GM18505 (cell line): ENCODE measurements around the gene COL4A2.

Source experiments
- ATAC-seq: cut with Tn5 transposase; IDR thresholded peaks from one replicate; pipeline ENCODE4 v1.9.1; 2021; ENCODE audit not compliant: unreplicated experiment
- POLR2A ChIP-seq: IDR thresholded peaks from 4 replicates; pipeline ENCODE4 v1.6.1; 2011; ENCODE audit warnings: borderline replicate concordance; ENCODE audit not compliant: insufficient read depth, insufficient read length; ENCODE audit errors: extremely low read depth

Gene COL4A2

DNA sequence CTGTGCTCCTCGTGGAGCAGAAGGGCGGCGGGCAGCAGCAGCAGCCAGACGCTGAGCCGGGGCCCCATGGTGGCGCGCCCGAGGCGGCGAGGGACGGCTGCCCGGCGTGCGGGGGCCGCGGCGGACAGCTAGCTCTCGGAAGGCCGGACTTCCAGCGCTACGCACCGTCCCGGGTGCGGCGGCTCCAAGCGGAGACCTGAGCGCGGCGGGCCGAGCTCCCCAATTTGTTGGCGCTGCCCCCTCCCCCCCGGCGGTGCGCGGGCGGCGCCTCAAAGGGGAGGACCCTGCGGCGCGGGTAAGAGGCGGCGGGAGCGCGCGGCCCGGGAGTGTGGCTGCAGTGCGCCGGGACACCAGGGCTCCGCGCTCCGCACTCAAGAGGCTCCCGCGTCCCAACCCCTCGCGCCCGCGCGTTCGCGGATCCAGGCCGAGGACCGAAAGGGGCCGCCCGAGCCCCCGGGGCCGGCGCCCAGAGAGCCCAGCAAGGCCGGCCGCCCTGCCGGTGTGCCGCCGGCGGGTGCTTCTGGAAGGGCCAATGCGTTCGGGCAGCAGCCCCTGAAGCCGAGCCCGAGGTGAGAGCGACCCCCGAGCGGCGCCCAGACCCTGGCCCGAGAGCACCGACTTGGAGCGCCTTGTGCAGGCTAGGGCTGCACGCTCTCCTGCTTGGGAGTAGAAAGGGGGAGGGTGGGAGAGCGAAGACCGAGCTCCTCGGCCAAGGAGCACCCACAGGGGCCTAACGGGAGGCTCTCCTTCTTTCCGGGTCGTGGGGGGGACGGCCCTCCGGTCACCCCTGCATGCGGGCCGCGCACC lies at the start of gene COL4A2, which contains the start of gene COL4A1:
COL4A2 (plus strand) TSS at position 325 of the 807 bp plus-strand sequence. CDS start 620 bp downstream, outside the sequence.
COL4A1 (minus strand) TSS at position 198 of the 807 bp plus-strand sequence; CDS start at position 68, 130 bp downstream.
- ATAC-seq: no peak

DNA sequence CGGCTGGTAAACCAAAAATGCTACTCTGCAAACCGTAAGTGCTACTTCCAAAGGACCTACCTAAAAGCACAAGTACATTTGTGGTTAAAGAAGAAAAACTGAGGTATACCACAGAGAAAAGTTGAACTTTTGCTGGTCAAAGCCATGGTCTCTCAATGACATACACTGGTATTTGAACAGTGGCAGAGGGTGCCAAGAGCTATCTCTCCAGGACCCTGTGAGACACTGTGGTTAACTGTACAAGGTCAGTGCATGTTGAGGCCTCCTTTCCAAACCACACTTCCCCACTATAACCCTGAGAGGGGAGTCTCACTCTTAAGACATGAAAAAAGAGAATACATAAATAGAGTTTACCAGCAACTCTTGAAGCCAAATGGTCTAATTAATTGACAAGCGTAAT lies 49.7 kb upstream of the COL4A2 start:
- TF ChIP-seq POLR2A: no peak
- no peak for ATAC-seq

More for the DNA sequence above, at the start of gene COL4A2, which contains the start of gene COL4A1:
- TF ChIP-seq POLR2A: no peak

DNA sequence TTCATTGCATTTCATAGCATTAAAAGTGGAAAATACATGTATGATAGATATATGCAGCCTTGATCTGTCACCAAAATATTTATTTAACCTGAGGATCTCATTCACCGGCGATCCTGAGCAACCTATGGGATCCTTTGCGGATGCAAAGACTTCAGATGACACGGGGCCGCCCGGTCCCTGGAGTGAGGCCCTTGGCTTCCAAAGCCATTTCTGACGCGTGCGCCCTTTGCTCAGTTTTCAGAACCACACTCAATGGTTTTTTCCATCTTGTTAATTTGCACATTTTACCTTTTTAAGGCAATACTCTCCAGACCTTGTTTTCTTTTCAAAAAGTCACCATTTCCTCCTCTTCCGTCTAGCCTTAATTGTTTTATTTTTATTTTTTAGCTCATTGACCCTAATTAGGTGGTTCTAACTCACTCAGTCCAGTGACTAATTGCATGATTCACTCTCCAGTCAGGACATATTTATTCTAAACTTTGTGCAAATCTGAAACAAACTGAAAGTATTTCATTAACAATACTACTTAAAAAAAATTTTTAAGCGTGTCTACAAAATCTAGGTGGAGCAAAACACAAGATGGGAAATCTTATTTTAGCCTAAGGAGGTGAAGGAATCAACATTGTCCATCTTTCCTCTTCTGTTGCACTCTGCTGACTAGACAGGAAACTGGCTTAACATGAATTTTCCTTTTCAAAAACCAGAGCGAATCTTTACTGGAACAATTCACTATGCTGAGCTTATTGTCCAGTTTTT lies 48.0 kb upstream of the COL4A2 start:
- no peak for ATAC-seq
- no peak for TF ChIP-seq POLR2A

DNA sequence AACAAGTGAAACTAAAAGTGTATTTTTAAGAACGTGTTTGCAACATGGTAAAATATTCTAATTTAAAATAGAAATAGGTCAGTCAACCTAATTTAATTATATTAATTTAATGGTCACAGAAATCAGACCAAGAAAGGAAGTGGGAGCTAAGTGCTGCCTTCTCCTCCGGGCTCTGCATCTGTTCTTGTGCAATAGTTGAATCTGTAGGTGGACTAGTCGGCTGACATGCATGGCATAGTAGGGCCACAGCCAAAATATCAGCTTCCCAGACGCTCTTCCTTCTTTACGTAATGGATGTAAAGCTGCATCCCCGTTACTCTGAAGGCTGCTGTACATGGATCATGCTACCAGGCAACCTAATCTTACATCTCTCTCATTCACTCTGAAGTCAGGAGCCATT lies 47.4 kb upstream of the COL4A2 start:
- no peak for TF ChIP-seq POLR2A
- ATAC-seq: no peak

DNA sequence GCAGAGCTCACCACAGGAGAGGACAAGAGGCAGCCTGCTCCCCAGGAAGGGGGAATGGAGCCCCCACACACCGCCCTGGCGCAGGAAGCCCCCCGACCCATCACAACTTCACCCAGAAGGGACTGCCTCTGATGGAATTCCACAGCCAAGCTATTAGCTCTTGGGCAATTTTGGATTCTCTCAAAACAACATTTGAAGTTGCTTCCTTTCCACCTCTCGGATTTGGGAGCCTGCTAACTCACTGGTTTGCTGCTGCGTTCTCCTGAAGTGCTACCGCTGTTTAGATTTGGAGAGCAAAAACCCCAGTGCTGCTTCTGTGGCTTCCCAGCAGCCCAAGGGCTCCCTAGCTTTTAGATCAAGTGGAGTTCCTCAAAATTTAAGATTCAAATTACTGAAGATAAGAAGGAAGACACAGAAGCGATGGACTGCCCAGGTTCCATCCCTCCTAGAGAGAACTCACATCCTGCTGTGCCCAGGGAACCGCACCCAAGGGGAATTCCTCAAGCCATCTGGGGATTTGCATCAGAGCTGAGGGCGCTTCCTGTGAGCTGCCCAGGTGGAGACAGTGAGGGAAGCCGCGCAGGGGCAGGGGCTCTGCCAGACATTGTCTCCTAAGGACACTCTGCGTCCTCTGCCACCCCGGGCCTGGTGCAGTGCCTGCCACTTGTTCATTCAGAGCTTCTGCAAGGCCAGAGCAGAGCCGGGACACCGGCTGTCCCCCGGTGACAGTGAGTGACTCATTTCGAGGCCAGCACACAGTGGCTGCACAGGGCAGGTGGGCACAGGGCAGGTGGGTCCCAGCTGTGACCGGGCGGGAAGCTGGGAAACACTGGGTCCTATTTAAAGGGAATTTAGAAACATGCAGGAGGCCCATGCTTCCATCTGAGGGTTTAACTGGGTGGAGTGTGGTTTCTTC lies 45.7 kb upstream of the COL4A2 start:
- no peak for ATAC-seq
- no peak for TF ChIP-seq POLR2A

DNA sequence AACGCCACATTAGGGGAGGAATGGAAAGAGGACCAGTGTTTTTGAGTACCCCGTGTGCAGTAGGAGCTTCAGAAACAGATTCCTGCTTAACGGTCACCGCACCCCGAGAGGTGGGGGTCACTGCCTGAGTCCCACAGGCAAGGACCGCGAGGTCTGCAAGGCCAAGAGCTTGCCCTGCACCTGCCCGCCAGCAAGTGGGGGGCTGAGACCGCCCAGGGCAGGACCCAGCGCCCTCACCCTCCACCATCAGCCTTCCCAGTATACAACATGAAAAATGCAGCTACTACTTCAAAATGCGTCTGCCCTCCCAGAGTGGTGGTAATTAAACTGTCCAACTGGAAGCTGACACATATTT lies 45.0 kb upstream of the COL4A2 start:
- no peak for ATAC-seq
- TF ChIP-seq POLR2A: no peak

DNA sequence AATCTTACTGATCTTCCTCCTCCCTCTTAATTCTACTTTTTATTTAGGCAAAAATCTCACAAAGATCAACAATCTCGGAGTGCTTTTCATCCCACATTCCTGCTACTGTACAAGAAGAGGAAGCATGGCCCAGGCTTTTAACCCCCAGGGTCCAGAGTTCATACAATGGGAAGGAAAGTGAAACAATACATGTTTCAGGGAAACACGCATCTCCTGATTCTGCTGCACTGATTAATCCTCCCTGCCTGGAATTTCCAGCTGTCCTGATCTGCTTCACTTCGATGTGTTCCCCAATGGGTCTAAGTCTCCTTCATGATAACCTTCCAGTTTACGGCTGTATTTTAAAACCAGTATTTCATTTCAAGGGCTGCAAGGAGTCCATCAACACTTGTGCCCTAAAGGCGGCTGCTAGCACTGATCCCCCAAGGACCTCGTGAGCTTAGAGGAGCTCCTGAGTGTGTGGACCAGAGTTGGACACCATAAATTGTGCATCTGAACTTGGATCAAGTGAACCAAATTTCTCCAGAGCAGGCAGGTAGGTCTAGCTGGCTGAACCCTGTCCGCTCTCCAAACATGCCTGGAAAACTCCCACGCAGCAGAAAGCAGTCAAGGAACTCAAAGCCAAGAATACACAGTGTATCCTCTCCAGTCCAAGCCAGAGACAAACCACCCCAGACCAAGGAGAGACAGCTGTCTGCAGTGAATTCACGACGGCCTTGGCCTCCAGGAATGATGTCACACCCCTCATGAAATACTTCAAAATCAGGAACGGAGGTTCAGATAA lies 44.4 kb upstream of the COL4A2 start:
- no peak for TF ChIP-seq POLR2A
- no peak for ATAC-seq

DNA sequence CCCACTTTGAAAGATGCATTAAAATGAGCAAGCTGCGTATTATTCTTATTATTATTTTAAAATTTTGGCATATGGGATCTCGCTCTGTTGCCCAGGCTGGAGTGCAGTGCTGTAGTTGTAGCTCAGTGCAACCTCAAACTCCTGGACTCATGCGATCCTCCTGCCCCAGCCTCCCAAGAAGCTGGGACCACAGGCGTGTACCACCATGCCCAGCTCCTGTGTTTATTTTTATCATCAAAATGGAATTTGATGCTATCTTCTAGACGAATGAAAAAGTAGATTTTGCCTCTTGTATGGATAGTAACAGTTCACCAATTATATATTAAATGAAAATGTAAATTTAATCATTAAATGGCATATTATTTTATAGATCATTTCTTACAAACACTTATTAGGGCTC lies 43.7 kb upstream of the COL4A2 start:
- no peak for ATAC-seq
- no peak for TF ChIP-seq POLR2A

DNA sequence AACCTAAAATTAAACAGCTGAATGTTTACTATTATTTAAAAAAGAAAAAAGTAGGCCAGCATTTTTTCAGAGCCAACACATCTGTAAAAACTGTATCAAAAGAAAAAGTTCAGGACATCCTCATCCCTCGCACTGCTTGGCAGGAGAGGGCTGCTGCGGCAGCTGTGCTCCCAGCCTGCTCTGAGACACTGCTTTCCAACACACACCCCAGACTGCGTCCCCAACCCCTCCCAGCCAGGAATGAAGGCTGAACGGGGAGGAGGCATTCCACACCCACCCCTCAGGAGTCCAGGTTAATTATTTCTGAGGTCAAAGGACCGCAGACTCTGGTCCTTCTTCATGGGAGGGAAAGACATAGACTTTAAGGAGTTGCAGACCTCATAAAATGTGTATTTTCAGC lies 43.2 kb upstream of the COL4A2 start:
- ATAC-seq: no peak
- no peak for TF ChIP-seq POLR2A

DNA sequence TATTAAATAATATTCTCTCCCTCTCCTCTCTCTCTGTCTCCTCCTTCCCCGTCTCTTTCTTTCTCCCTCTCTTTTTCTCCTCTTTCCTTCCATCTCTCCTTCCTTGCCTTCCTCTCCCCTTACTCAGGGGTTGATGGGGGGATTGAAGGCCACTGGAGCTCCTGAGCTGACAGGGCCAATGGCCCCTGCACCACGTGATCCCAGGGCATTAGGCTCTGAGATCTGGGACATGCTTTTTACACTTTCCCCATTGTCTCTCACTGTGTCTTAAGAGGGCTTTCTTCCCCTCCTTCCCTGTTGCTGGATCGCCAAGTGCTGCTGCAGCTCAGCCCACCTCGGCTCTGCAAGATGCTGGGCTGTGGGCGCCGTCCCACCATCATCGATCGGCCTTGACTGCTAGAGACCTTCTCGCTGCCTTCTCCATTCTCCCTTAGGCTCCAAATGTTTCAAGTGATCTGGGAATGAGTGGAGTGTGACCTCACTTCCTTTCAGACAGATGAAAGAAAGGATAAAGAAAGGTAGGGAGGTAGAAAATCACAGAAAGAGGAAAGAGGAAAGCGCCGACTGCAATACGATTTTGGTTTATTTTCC lies 42.3 kb upstream of the COL4A2 start:
- TF ChIP-seq POLR2A: no peak
- no peak for ATAC-seq

DNA sequence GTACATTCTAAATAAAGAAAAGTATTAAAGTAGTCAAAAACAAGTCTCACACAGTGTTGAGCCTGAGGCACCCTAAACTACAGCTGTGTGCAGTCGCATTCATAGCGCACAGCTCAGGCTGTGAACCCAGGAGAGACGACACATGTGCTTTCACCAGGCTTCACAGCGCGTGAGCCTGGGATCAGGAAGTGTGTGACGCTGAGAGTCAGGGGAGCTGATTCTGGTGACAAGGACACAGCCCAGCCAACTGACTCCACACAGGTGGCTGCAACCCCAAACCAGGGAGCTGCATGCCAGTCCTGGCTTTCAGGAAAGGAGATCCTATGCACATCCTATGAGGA lies 41.8 kb upstream of the COL4A2 start:
- no peak for ATAC-seq
- no peak for TF ChIP-seq POLR2A
